ENCODE data around the gene CCND1.

Gene CCND1

GRCh38 chr11:69654660-69655478, 13.9 kb downstream of the CCND1 start:
- no peak for DNase-seq

GRCh38 chr11:69655479-69656428, 14.8 kb downstream of the CCND1 start:
- no peak for DNase-seq

GRCh38 chr11:69656536-69657455, 15.8 kb downstream of the CCND1 start:
- no peak for DNase-seq

GRCh38 chr11:69657456-69657910, 16.5 kb downstream of the CCND1 start:
- DNase-seq, result no peak

- DNase-seq, result peak; percentile 97
Measured at GRCh38 chr11:69657911-69658625, 17.1 kb downstream of the CCND1 start.

GRCh38 chr11:69658626-69659450, 17.9 kb downstream of the CCND1 start:
- DNase-seq, result no peak

- DNase-seq, result no peak
Measured at GRCh38 chr11:69659591-69659990, 18.6 kb downstream of the CCND1 start.

- DNase-seq, result no peak
Measured at GRCh38 chr11:69660001-69660500, 19.1 kb downstream of the CCND1 start.

GRCh38 chr11:69661413-69661715, 20.4 kb downstream of the CCND1 start:
- no peak for DNase-seq

- no peak for DNase-seq
Measured at GRCh38 chr11:69662021-69662698, 21.2 kb downstream of the CCND1 start.

GRCh38 chr11:69662806-69663205, 21.9 kb downstream of the CCND1 start:
- DNase-seq, result no peak

GRCh38 chr11:69663326-69663725, 22.4 kb downstream of the CCND1 start:
- DNase-seq, result no peak

- no peak for DNase-seq
Measured at GRCh38 chr11:69664103-69664775, 23.3 kb downstream of the CCND1 start.

GRCh38 chr11:69664901-69665300, 23.9 kb downstream of the CCND1 start:
- no peak for DNase-seq

GRCh38 chr11:69665669-69666068, 24.7 kb downstream of the CCND1 start:
- no peak for DNase-seq

GRCh38 chr11:69666261-69666660, 25.3 kb downstream of the CCND1 start:
- no peak for DNase-seq

GRCh38 chr11:69666752-69667536, 26.0 kb downstream of the CCND1 start:
- no peak for DNase-seq

- DNase-seq, result peak; percentile 31
Measured at GRCh38 chr11:69667619-69668604, 27.0 kb downstream of the CCND1 start.
